Progenitor cell of endocrine pancreas (in vitro differentiated cells): ENCODE measurements around the gene FADS3. TPM values are rescaled to one million over a fixed set of nuclear protein-coding genes. Genes with fewer than 3 reads are reported as not detected.

Experiments used
- DNase-seq: peaks from one replicate; pipeline ENCODE4 v3.0.0; 2021; ENCODE audit warnings: low spot score; ENCODE audit not compliant: unreplicated experiment
- H3K27ac Mint-ChIP-seq: 2 replicates; pipeline ENCODE4 v1.8.0; 2021; ENCODE audit warnings: mild to moderate bottlenecking, moderate library complexity, mixed read lengths
- H3K27me3 Mint-ChIP-seq: 2 replicates; pipeline ENCODE4 v1.8.0; 2021; ENCODE audit warnings: mixed read lengths
- H3K36me3 Mint-ChIP-seq: 2 replicates; pipeline ENCODE4 v1.8.0; 2022; ENCODE audit warnings: mixed read lengths; ENCODE audit not compliant: insufficient read depth
- H3K4me1 Mint-ChIP-seq: 2 replicates; pipeline ENCODE4 v1.8.0; 2021; ENCODE audit warnings: low read depth, mixed read lengths
- H3K4me3 Mint-ChIP-seq: 2 replicates; pipeline ENCODE4 v1.8.0; 2021; ENCODE audit warnings: low read depth, mild to moderate bottlenecking, moderate library complexity, mixed read lengths
- H3K9me3 Mint-ChIP-seq: 2 replicates; pipeline ENCODE4 v1.8.0; 2021; ENCODE audit warnings: low read depth, mixed read lengths
- total RNA-seq: library from RNA; stranded (reverse); gene quantifications from 2 replicates; pipeline ENCODE4 v1.2.1, GENCODE V29; 2021
- TF ChIP-seq, protein P1 (sequence below): fragments of 200-600 bp; sonication (generic); IDR thresholded peaks from one replicate; pipeline ENCODE4 v1.5.0; 2021; ENCODE audit warnings: antibody characterized with exemption, mild to moderate bottlenecking; ENCODE audit not compliant: unreplicated experiment

FADS3 gene
- total RNA-seq, 1 donor from 2014 or later = 21.2 TPM

- TF ChIP-seq, protein P1, sequence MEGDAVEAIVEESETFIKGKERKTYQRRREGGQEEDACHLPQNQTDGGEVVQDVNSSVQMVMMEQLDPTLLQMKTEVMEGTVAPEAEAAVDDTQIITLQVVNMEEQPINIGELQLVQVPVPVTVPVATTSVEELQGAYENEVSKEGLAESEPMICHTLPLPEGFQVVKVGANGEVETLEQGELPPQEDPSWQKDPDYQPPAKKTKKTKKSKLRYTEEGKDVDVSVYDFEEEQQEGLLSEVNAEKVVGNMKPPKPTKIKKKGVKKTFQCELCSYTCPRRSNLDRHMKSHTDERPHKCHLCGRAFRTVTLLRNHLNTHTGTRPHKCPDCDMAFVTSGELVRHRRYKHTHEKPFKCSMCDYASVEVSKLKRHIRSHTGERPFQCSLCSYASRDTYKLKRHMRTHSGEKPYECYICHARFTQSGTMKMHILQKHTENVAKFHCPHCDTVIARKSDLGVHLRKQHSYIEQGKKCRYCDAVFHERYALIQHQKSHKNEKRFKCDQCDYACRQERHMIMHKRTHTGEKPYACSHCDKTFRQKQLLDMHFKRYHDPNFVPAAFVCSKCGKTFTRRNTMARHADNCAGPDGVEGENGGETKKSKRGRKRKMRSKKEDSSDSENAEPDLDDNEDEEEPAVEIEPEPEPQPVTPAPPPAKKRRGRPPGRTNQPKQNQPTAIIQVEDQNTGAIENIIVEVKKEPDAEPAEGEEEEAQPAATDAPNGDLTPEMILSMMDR = no peak
- DNase-seq = no peak
- Mint-ChIP-seq H3K9me3 (no peaks in the 10 kb centered on the region), H3K36me3 (peaks cover 21% of the 10 kb centered on the region), H3K27me3 (no peaks in the 10 kb centered on the region), H3K4me1 (no peaks in the 10 kb centered on the region), H3K27ac (no peak overlapping the region), H3K4me3 (no peak overlapping the region)
These were observed 28.4 kb downstream of the FADS3 start for GRCh38 chr11:61862714-61863547.

DNA sequence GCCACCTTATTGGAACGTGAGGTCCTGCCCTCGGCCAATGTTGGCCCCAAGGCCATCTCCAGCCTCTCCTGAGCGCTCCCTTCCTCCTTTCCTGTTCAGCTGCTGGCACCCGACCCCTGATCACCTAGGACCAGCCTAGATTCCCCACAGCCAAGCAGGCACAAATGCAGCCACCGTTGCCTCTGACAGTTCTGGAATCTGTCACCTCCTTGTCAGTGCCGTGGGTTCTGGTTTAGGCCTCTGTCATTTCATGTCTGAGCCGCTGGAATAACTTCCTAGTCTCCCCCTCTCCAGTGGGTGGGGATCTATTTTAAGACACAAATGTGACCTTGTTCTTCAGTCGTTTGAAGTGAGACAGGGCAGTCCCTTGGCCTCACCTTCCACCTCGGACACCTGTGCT is 29.7 kb downstream of the FADS3 start:
- Mint-ChIP-seq H3K27me3 (no peaks in the 10 kb centered on the region), H3K4me1 (no peaks in the 10 kb centered on the region), H3K27ac (peak overlapping the region; percentile 56), H3K36me3 (peaks cover 21% of the 10 kb centered on the region), H3K4me3 (no peak overlapping the region), H3K9me3 (no peaks in the 10 kb centered on the region)
- no peak for DNase-seq
- TF ChIP-seq, protein P1 = no peak

DNA sequence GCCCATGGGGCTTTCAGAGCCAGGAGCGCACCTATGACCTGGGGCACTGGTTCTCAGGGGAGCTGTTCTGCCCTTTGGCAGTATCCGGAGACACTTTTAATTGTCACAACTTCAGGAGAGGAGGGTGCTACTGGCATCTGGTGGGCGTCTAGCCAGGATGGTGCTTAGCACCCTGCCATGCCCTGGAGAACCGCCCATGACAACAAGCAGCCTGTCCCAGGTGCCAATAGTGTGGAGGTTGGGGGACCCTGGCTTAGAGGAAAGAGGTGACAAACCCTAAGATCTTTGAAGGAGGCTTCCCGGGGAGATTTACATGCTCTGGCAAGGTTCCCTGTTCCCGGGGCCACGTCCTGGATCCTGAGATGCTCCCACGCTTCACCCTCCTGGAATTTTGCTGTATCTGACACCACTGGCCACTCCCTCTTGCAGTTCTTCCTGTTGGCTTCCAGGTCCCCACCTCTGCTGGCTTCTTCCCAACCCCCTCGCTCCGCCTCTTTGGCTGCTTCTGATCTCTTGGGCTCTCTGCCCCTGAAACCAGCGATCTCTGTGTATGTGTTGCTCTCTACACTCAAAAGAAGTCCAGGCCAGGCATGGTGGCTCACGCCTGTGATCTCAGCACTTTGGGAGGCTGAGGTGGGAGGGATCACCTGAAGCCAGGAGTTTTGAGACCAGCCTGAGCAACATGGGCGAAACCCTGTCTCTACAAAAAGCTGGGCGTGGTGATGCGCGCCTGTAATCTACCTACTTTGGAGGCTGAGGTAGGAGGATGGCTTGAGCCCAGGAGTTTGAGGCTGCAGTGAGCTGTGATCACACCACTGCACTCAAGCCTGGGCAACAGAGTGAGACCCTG is 31.1 kb downstream of the FADS3 start:
- Mint-ChIP-seq H3K27ac (no peak overlapping the region), H3K4me3 (no peak overlapping the region)

GRCh38 chr11:61855939-61856680 is 35.2 kb downstream of the FADS3 start:
- H3K27ac Mint-ChIP-seq = no peak overlapping the region
- TF ChIP-seq, protein P1 = no peak
- H3K4me3 Mint-ChIP-seq = no peak overlapping the region
- H3K4me1 Mint-ChIP-seq = no peaks in the 10 kb centered on the region
- peaks cover 16% of the 10 kb centered on the region for H3K36me3 Mint-ChIP-seq
- H3K9me3 Mint-ChIP-seq = no peaks in the 10 kb centered on the region
- no peak for DNase-seq
- no peaks in the 10 kb centered on the region for H3K27me3 Mint-ChIP-seq

More for the DNA sequence above, 31.1 kb downstream of the FADS3 start:
- Mint-ChIP-seq H3K36me3 (peaks cover 18% of the 10 kb centered on the region), H3K27me3 (no peaks in the 10 kb centered on the region), H3K9me3 (no peaks in the 10 kb centered on the region), H3K4me1 (no peaks in the 10 kb centered on the region)
- TF ChIP-seq, protein P1 = no peak
- DNase-seq = no peak
